Gastrocnemius medialis (tissue), 4 donors: ENCODE data around the gene ATP13A3.

Source experiments
- POLR2A ChIP-seq, 2 donors: fragments of 450-650 bp; IDR thresholded peaks; one replicate each; pipeline ENCODE4 v1.6.1; 2017; ENCODE audit warnings: antibody characterized with exemption in 2 of 2, mild to moderate bottlenecking in 2 of 2, moderate library complexity in 2 of 2
- TF ChIP-seq, protein P1 (sequence below), 5 experiments: fragments of 450-650 bp in 3 of 5; fragments of 200-600 bp in 2 of 5; sonication (generic) in 2 of 5; IDR thresholded peaks in 4 of 5; conservative IDR thresholded peaks in 1 of 5; 1 replicate in 4 of 5; 2 replicates in 1 of 5; pipeline ENCODE4 v1.5.1; 2016 to 2019; ENCODE audit warnings: antibody characterized with exemption in 5 of 5, mild to moderate bottlenecking in 3 of 5, moderate library complexity in 3 of 5

GRCh38 chr3:194488055-194488742 is 1.4 kb upstream of the ATP13A3 start:
- TF ChIP-seq POLR2A (IDR thresholded peaks at IDR 0.05): no peak
- TF ChIP-seq, protein P1, sequence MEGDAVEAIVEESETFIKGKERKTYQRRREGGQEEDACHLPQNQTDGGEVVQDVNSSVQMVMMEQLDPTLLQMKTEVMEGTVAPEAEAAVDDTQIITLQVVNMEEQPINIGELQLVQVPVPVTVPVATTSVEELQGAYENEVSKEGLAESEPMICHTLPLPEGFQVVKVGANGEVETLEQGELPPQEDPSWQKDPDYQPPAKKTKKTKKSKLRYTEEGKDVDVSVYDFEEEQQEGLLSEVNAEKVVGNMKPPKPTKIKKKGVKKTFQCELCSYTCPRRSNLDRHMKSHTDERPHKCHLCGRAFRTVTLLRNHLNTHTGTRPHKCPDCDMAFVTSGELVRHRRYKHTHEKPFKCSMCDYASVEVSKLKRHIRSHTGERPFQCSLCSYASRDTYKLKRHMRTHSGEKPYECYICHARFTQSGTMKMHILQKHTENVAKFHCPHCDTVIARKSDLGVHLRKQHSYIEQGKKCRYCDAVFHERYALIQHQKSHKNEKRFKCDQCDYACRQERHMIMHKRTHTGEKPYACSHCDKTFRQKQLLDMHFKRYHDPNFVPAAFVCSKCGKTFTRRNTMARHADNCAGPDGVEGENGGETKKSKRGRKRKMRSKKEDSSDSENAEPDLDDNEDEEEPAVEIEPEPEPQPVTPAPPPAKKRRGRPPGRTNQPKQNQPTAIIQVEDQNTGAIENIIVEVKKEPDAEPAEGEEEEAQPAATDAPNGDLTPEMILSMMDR (IDR thresholded peaks at IDR 0.05 in 4 of 5, conservative IDR thresholded peaks at IDR 0.05 in 1 of 5): no peak
